ENCODE data around the gene DAPK1. TPM values are rescaled to one million over a fixed set of nuclear protein-coding genes. Genes with fewer than 3 reads are reported as not detected.
A peak's percentile ranks its signal among the peaks of the same experiment; 100 is the strongest.

The DAPK1 gene
- total and polyA plus RNA-seq, 4 donors, result 33.0 to 301 (median 94.1) TPM

DNA sequence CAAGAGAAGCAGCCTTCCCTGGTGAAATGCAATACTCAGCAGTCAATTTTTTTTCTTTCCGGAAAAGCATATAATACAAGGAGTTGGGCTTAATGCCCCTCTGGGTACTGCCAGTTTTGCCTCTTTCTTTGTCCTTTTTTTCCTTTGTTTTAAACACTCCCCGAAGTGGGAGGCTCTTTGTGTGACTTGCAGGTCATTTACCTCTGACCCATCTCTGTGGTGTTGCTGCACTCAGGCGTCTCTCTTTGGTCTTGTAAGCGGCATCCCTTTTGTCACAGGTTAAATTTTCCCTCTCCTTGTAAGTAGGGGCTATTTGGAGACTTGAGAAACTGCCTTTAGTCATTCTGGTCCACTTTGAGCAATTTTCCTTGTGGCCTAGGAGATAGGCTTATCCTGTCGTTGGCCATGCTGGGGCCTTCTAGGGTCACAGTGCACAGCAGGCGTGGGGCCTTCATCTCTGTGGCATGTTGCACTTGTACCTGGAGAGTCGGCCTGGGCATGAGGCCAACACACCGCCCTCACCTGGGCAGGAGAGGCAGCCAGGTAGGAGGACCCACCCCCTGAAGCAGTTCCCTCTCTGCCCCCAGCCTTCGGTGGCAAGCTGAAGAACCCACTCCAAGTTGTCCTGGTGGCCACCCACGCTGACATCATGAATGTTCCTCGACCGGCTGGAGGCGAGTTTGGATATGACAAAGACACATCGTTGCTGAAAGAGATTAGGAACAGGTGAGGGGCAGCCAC is 200.6 kb downstream of the DAPK1 start:
- Histone ChIP-seq H3K4me3 (no peak overlapping the region), H3K9me3 (ENCODE audit: control insufficient read depth in 4 of 4, insufficient read depth in 3 of 4, low read length in 3 of 4) (peaks cover 0 to 4% (median 0%) of the 10 kb centered on the region in 4 donors), H3K27ac (ENCODE audit: low read depth in 1 of 2, low read length in 1 of 2) (no peak overlapping the region), H3K36me3 (ENCODE audit: control insufficient read depth in 4 of 4, insufficient read depth in 4 of 4, low read length in 4 of 4) (peaks cover 0 to 77% (median 51%) of the 10 kb centered on the region in 4 donors), H3K4me1 (ENCODE audit: control insufficient read depth in 5 of 5, insufficient read depth in 5 of 5, low read length in 5 of 5) (peaks cover 0 to 3% (median 0%) of the 10 kb centered on the region in 5 donors), H3K9ac (ENCODE audit: insufficient read depth in 1 of 2, low read length in 2 of 2) (no peak overlapping the region), H3K27me3 (ENCODE audit: control insufficient read depth in 3 of 3, insufficient read depth in 3 of 3, low read length in 2 of 3) (no peaks in the 10 kb centered on the region)
- ATAC-seq (ENCODE audit: insufficient read depth, low FRiP score) (peak; percentile 70), DNase-seq (peak in 2 of 3 donors; percentile 45 to 63)
- TF ChIP-seq, protein P1, sequence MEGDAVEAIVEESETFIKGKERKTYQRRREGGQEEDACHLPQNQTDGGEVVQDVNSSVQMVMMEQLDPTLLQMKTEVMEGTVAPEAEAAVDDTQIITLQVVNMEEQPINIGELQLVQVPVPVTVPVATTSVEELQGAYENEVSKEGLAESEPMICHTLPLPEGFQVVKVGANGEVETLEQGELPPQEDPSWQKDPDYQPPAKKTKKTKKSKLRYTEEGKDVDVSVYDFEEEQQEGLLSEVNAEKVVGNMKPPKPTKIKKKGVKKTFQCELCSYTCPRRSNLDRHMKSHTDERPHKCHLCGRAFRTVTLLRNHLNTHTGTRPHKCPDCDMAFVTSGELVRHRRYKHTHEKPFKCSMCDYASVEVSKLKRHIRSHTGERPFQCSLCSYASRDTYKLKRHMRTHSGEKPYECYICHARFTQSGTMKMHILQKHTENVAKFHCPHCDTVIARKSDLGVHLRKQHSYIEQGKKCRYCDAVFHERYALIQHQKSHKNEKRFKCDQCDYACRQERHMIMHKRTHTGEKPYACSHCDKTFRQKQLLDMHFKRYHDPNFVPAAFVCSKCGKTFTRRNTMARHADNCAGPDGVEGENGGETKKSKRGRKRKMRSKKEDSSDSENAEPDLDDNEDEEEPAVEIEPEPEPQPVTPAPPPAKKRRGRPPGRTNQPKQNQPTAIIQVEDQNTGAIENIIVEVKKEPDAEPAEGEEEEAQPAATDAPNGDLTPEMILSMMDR (IDR thresholded peaks at IDR 0.05; ENCODE audit: control extremely low read depth, extremely low read depth), result no peak
- 80 to 89% methylated on average over 14 of the region's 14 CpGs for whole genome bisulfite sequencing, 2 donors

DNA sequence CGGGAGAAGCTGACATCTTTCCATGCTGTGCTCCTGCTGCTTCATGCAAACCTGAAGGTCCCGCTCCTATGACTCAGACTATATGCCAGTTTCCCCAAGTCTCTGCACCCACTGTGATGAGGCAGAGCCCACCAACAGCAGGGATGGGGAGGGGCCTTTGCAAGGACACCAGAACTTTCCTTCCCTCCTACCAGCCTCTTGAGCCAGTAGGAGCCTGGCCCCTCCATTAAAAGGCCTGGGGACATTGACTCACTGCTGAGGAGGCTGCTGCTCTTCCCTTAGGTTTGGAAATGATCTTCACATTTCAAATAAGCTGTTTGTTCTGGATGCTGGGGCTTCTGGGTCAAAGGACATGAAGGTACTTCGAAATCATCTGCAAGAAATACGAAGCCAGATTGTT is 202.2 kb downstream of the DAPK1 start:
- H3K27me3 ChIP-seq (ENCODE audit: control insufficient read depth in 3 of 3, insufficient read depth in 3 of 3, low read length in 2 of 3), result no peaks in the 10 kb centered on the region
- H3K4me1 ChIP-seq (ENCODE audit: control insufficient read depth in 5 of 5, insufficient read depth in 5 of 5, low read length in 5 of 5), result peaks cover 0 to 3% (median 0%) of the 10 kb centered on the region in 5 donors
- DNase-seq (no peak), ATAC-seq (ENCODE audit: insufficient read depth, low FRiP score) (no peak)
- 93 to 94% methylated on average over 4 of the region's 4 CpGs for WGBS, 2 donors
- H3K9ac ChIP-seq (ENCODE audit: insufficient read depth in 1 of 2, low read length in 2 of 2), result no peak overlapping the region
- TF ChIP-seq, protein P1 (IDR thresholded peaks at IDR 0.05; ENCODE audit: control extremely low read depth, extremely low read depth), result no peak
- H3K9me3 ChIP-seq (ENCODE audit: control insufficient read depth in 4 of 4, insufficient read depth in 3 of 4, low read length in 3 of 4), result no peaks in the 10 kb centered on the region
- H3K4me3 ChIP-seq, result no peak overlapping the region
- H3K27ac ChIP-seq (ENCODE audit: low read depth in 1 of 2, low read length in 1 of 2), result no peak overlapping the region
- peaks cover 0 to 74% (median 42%) of the 10 kb centered on the region in 4 donors for H3K36me3 ChIP-seq (ENCODE audit: control insufficient read depth in 4 of 4, insufficient read depth in 4 of 4, low read length in 4 of 4)

DNA sequence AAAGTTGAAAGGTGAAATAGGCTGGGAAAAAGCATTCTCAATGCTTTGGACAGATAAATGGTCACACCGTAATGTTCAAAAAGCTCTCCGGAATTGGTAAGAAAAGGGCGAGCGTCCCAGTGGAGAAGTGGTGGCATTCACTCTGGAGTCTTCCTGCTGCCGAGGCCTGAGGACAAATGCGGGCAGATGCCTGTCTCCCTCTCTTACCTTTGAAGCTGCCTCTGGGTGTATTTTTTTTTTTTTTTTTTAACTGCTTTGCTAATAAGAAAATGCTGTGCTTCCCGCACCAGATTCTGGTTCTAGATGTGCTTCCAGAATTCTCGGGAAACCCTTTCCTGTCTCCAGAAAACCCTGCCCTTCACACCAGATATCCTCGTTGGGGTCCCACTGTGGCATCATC is 203.8 kb downstream of the DAPK1 start:
- Histone ChIP-seq H3K4me3 (no peak overlapping the region), H3K4me1 (ENCODE audit: control insufficient read depth in 5 of 5, insufficient read depth in 5 of 5, low read length in 5 of 5) (peaks cover 0 to 3% (median 0%) of the 10 kb centered on the region in 5 donors), H3K27me3 (ENCODE audit: control insufficient read depth in 3 of 3, insufficient read depth in 3 of 3, low read length in 2 of 3) (no peaks in the 10 kb centered on the region), H3K27ac (ENCODE audit: low read depth in 1 of 2, low read length in 1 of 2) (no peak overlapping the region), H3K9me3 (ENCODE audit: control insufficient read depth in 4 of 4, insufficient read depth in 3 of 4, low read length in 3 of 4) (peaks cover 0 to 4% (median 0%) of the 10 kb centered on the region in 4 donors), H3K36me3 (ENCODE audit: control insufficient read depth in 4 of 4, insufficient read depth in 4 of 4, low read length in 4 of 4) (peaks cover 0 to 68% (median 38%) of the 10 kb centered on the region in 4 donors), H3K9ac (ENCODE audit: insufficient read depth in 1 of 2, low read length in 2 of 2) (no peak overlapping the region)
- 92 to 95% methylated on average over 9 of the region's 9 CpGs for WGBS, 2 donors
- TF ChIP-seq, protein P1 (IDR thresholded peaks at IDR 0.05; ENCODE audit: control extremely low read depth, extremely low read depth), result no peak
- no peak for ATAC-seq (ENCODE audit: insufficient read depth, low FRiP score)
- DNase-seq, result no peak

All from lung (tissue), 12 donors.